ENCODE data around the gene SGCD.

GRCh38 chr5:156328766-156329165 lies 1.8 kb downstream of the SGCD start:
- TF ChIP-seq CTCF (optimal IDR thresholded peaks at IDR 0.05 in 1 of 3, IDR thresholded peaks at IDR 0.05 in 1 of 3, conservative IDR thresholded peaks at IDR 0.05 in 1 of 3; ENCODE audit: extremely low read depth in 1 of 3, insufficient read depth in 2 of 3, low read length in 3 of 3), result no peak
- TF ChIP-seq EZH2 (IDR thresholded peaks at IDR 0.05; ENCODE audit: low read length), result no peak
